Measurements from ENCODE around the gene PIK3CA. TPM values are rescaled to one million over a fixed set of nuclear protein-coding genes. Genes with fewer than 3 reads are reported as not detected.

Gene PIK3CA
- total RNA-seq, 1 donor from 2014 or later, result 24.5 TPM

GRCh38 chr3:179147514-179147872 is 664 bp upstream of the PIK3CA start:
- peaks cover 24% of the 10 kb centered on the region for H3K4me1 Mint-ChIP-seq

GRCh38 chr3:179148616-179149405 is 654 bp downstream of the PIK3CA start:
- H3K27ac ChIP-seq, result peak overlapping the region; percentile 86
- H2AFZ ChIP-seq (replicated peaks), result peak overlapping the region; percentile 89
- Mint-ChIP-seq H3K4me1 (peaks cover 25% of the 10 kb centered on the region), H3K4me3 (peak overlapping the region; percentile 92), H3K9me3 (no peaks in the 10 kb centered on the region), H3K27ac (peak overlapping the region; percentile 20), H3K36me3 (no peaks in the 10 kb centered on the region), H3K27me3 (ENCODE audit: insufficient read depth, low read depth) (no peaks in the 10 kb centered on the region)
- no peaks in the 10 kb centered on the region for H3K27me3 ChIP-seq
- H3K9ac ChIP-seq, result peak overlapping the region; percentile 86
- H3K79me2 ChIP-seq (ENCODE audit: low read depth), result peaks cover 51% of the 10 kb centered on the region
- H3K4me1 ChIP-seq, result peaks cover 17% of the 10 kb centered on the region
- no peaks in the 10 kb centered on the region for H3K36me3 ChIP-seq
- DNase-seq (ENCODE audit: low spot score), result peak; percentile 76
- H3K9me3 ChIP-seq (ENCODE audit: low read depth), result no peaks in the 10 kb centered on the region
- H3K4me3 ChIP-seq, result peak overlapping the region; percentile 98
- H4K20me1 ChIP-seq (ENCODE audit: low read depth), result peaks cover 42% of the 10 kb centered on the region
- TF ChIP-seq EZH2phosphoT487 (IDR thresholded peaks at IDR 0.05), result no peak
- no peak for TF ChIP-seq EZH2 (IDR thresholded peaks at IDR 0.05)
- no peak for TF ChIP-seq CTCF (IDR thresholded peaks at IDR 0.05)
- peaks cover 17% of the 10 kb centered on the region for H3F3A ChIP-seq (ENCODE audit: low read depth)
- peak overlapping the region; percentile 89 for H3K4me2 ChIP-seq

More at GRCh38 chr3:179147514-179147872, 664 bp upstream of the PIK3CA start:
- Histone ChIP-seq H3K27me3 (no peaks in the 10 kb centered on the region), H3K4me3 (peak overlapping the region; percentile 98), H3K36me3 (no peaks in the 10 kb centered on the region), H3K4me1 (peaks cover 17% of the 10 kb centered on the region), H4K20me1 (ENCODE audit: low read depth) (peaks cover 39% of the 10 kb centered on the region), H2AFZ (replicated peaks) (peak overlapping the region; percentile 99), H3K9me3 (ENCODE audit: low read depth) (no peaks in the 10 kb centered on the region), H3K79me2 (ENCODE audit: low read depth) (peaks cover 38% of the 10 kb centered on the region), H3F3A (ENCODE audit: low read depth) (peaks cover 17% of the 10 kb centered on the region), H3K27ac (no peak overlapping the region), H3K4me2 (peak overlapping the region; percentile 89), H3K9ac (no peak overlapping the region)
- DNase-seq (ENCODE audit: low spot score), result peak; percentile 51
- Mint-ChIP-seq H3K27ac (no peak overlapping the region), H3K9me3 (no peaks in the 10 kb centered on the region), H3K27me3 (ENCODE audit: insufficient read depth, low read depth) (no peaks in the 10 kb centered on the region), H3K4me3 (no peak overlapping the region), H3K36me3 (no peaks in the 10 kb centered on the region)
- no peak for TF ChIP-seq EZH2 (IDR thresholded peaks at IDR 0.05)
- TF ChIP-seq EZH2phosphoT487 (IDR thresholded peaks at IDR 0.05), result no peak
- peak; percentile 16 for TF ChIP-seq CTCF (IDR thresholded peaks at IDR 0.05)

- Histone ChIP-seq H3K4me2 (peak overlapping the region; percentile 89), H3K27me3 (no peaks in the 10 kb centered on the region), H3K4me1 (peaks cover 17% of the 10 kb centered on the region), H3K79me2 (ENCODE audit: low read depth) (peaks cover 58% of the 10 kb centered on the region), H3K36me3 (no peaks in the 10 kb centered on the region), H4K20me1 (ENCODE audit: low read depth) (peaks cover 42% of the 10 kb centered on the region), H3K4me3 (peak overlapping the region; percentile 98), H3K9ac (peak overlapping the region; percentile 86), H3F3A (ENCODE audit: low read depth) (peaks cover 17% of the 10 kb centered on the region), H3K9me3 (ENCODE audit: low read depth) (no peaks in the 10 kb centered on the region), H2AFZ (replicated peaks) (peak overlapping the region; percentile 89), H3K27ac (no peak overlapping the region)
- Mint-ChIP-seq H3K4me3 (peak overlapping the region; percentile 92), H3K27ac (peak overlapping the region; percentile 20), H3K9me3 (no peaks in the 10 kb centered on the region), H3K27me3 (ENCODE audit: insufficient read depth, low read depth) (no peaks in the 10 kb centered on the region), H3K4me1 (peaks cover 25% of the 10 kb centered on the region), H3K36me3 (no peaks in the 10 kb centered on the region)
- DNase-seq (ENCODE audit: low spot score), result peak; percentile 21
- TF ChIP-seq EZH2 (IDR thresholded peaks at IDR 0.05), result no peak
- no peak for TF ChIP-seq EZH2phosphoT487 (IDR thresholded peaks at IDR 0.05)
- no peak for TF ChIP-seq CTCF (IDR thresholded peaks at IDR 0.05)
Observed at GRCh38 chr3:179149406-179149867, 1.3 kb downstream of the PIK3CA start.
